HEK293 (cell line): Measurements from ENCODE around the gene OCA2.

Source experiments
- CTCF ChIA-PET: fragments of 350-600 bp; formaldehyde crosslinking; extraction: SDS; loops from one replicate; lab custom pipeline; 2021; ENCODE audit warnings: antibody characterized with exemption; lab: Yijun Ruan, JAX
- POLR2A ChIA-PET: fragments of 300-600 bp; formaldehyde crosslinking; extraction: SDS; loops from one replicate; lab custom pipeline; 2020; ENCODE audit warnings: antibody characterized with exemption, inconsistent platforms; lab: Yijun Ruan, JAX
- H3K27ac ChIP-seq: fragments of 200-500 bp; sonication (Bioruptor generic); 2 replicates; pipeline ENCODE4 v1.5.1; 2014; ENCODE audit warnings: low read depth, low read length, control low read depth, inconsistent platforms; ENCODE audit errors: extremely low read depth
- H3K36me3 ChIP-seq, 2 experiments: fragments of 200-500 bp in 1 of 2; sonication (Bioruptor generic) in 1 of 2; 1 replicate in 1 of 2; 2 replicates in 1 of 2; pipeline ENCODE4 v1.5.1; 2014 to 2017; ENCODE audit warnings: inconsistent platforms in 2 of 2, low read length in 2 of 2; ENCODE audit not compliant: control insufficient read depth in 2 of 2, insufficient read depth in 1 of 2
- H3K4me1 ChIP-seq: fragments of 200-500 bp; sonication (Bioruptor generic); 2 replicates; pipeline ENCODE4 v1.5.1; 2014; ENCODE audit warnings: mild to moderate bottlenecking, low read length, inconsistent platforms; ENCODE audit not compliant: control insufficient read depth, insufficient read depth
- H3K4me3 ChIP-seq: 2 replicates; pipeline ENCODE4 v1.5.1; 2011; ENCODE audit warnings: low read depth, mild to moderate bottlenecking, control low read depth, low read length, moderate library complexity
- H3K9me3 ChIP-seq: fragments of 200-500 bp; sonication (Bioruptor generic); 2 replicates; pipeline ENCODE4 v1.5.1; 2014; ENCODE audit warnings: low read depth, low read length, inconsistent platforms; ENCODE audit not compliant: control insufficient read depth, insufficient read depth
- BCL11A ChIP-seq: fragments of 450-650 bp; formaldehyde crosslinking; IDR thresholded peaks from 2 replicates; pipeline ENCODE4 v1.5.1; 2016; ENCODE audit warnings: low read depth, missing biosample characterization, missing genetic modification characterization
- BCL6B ChIP-seq: fragments of 450-650 bp; formaldehyde crosslinking; IDR thresholded peaks from 2 replicates; pipeline ENCODE4 v1.5.1; 2017; ENCODE audit warnings: missing biosample characterization, missing genetic modification characterization
- KLF9 ChIP-seq: fragments of 450-650 bp; formaldehyde crosslinking; IDR thresholded peaks from 2 replicates; pipeline ENCODE4 v1.5.1; 2016; ENCODE audit warnings: missing biosample characterization, missing genetic modification characterization, low read depth
- PRDM10 ChIP-seq: fragments of 450-650 bp; formaldehyde crosslinking; IDR thresholded peaks from 2 replicates; pipeline ENCODE4 v1.5.1; 2016; ENCODE audit warnings: missing biosample characterization, missing genetic modification characterization
- SCRT2 ChIP-seq: fragments of 450-650 bp; formaldehyde crosslinking; IDR thresholded peaks from 2 replicates; pipeline ENCODE4 v1.5.1; 2016; ENCODE audit warnings: missing biosample characterization, missing genetic modification characterization
- ZBTB21 ChIP-seq: fragments of 450-650 bp; formaldehyde crosslinking; IDR thresholded peaks from 2 replicates; pipeline ENCODE4 v1.5.1; 2017; ENCODE audit warnings: missing biosample characterization, missing genetic modification characterization
- ZFP37 ChIP-seq: fragments of 450-650 bp; formaldehyde crosslinking; IDR thresholded peaks from 2 replicates; pipeline ENCODE4 v1.5.1; 2016; ENCODE audit warnings: missing biosample characterization, missing genetic modification characterization
- ZNF174 ChIP-seq: fragments of 450-650 bp; formaldehyde crosslinking; IDR thresholded peaks from 2 replicates; pipeline ENCODE4 v1.5.0; 2017; ENCODE audit warnings: missing biosample characterization, mild to moderate bottlenecking, missing genetic modification characterization
- ZNF2 ChIP-seq: fragments of 450-650 bp; formaldehyde crosslinking; IDR thresholded peaks from 2 replicates; pipeline ENCODE4 v1.5.1; 2016; ENCODE audit warnings: missing biosample characterization, missing genetic modification characterization
- ZNF211 ChIP-seq: fragments of 450-650 bp; formaldehyde crosslinking; IDR thresholded peaks from 2 replicates; pipeline ENCODE4 v1.5.1; 2016; ENCODE audit warnings: low read depth, missing biosample characterization, missing genetic modification characterization
- ZNF24 ChIP-seq: fragments of 450-650 bp; formaldehyde crosslinking; IDR thresholded peaks from 2 replicates; pipeline ENCODE4 v1.5.1; 2016; ENCODE audit warnings: missing biosample characterization, missing genetic modification characterization
- ZNF248 ChIP-seq: fragments of 450-650 bp; formaldehyde crosslinking; IDR thresholded peaks from 2 replicates; pipeline ENCODE4 v1.5.1; 2017; ENCODE audit warnings: missing biosample characterization, missing genetic modification characterization
- ZNF423 ChIP-seq: fragments of 450-650 bp; formaldehyde crosslinking; IDR thresholded peaks from 2 replicates; pipeline ENCODE4 v1.5.1; 2016; ENCODE audit warnings: missing biosample characterization, missing genetic modification characterization
- ZNF510 ChIP-seq: fragments of 450-650 bp; formaldehyde crosslinking; IDR thresholded peaks from 2 replicates; pipeline ENCODE4 v1.5.1; 2018; ENCODE audit warnings: mild to moderate bottlenecking, missing genetic modification characterization, missing biosample characterization; ENCODE audit not compliant: insufficient replicate concordance
- ZNF624 ChIP-seq: fragments of 450-650 bp; formaldehyde crosslinking; IDR thresholded peaks from 2 replicates; pipeline ENCODE4 v1.5.1; 2017; ENCODE audit warnings: missing biosample characterization, missing genetic modification characterization
- ZNF785 ChIP-seq: fragments of 450-650 bp; formaldehyde crosslinking; IDR thresholded peaks from 2 replicates; pipeline ENCODE4 v1.5.1; 2016; ENCODE audit warnings: missing biosample characterization, missing genetic modification characterization
- ZSCAN23 ChIP-seq: fragments of 450-650 bp; formaldehyde crosslinking; IDR thresholded peaks from 2 replicates; pipeline ENCODE4 v1.5.1; 2016; ENCODE audit warnings: missing biosample characterization, missing genetic modification characterization
- TF ChIP-seq, protein P1 (sequence below): fragments of 450-650 bp; formaldehyde crosslinking; IDR thresholded peaks from 2 replicates; pipeline ENCODE4 v1.5.0; 2017; ENCODE audit warnings: missing biosample characterization, missing genetic modification characterization, borderline replicate concordance
- TF ChIP-seq, protein P2 (sequence below): fragments of 450-650 bp; formaldehyde crosslinking; conservative IDR thresholded peaks from 2 replicates; pipeline ENCODE4 v1.5.1; 2016; ENCODE audit warnings: low read depth, missing biosample characterization, missing genetic modification characterization

Gene OCA2

DNA sequence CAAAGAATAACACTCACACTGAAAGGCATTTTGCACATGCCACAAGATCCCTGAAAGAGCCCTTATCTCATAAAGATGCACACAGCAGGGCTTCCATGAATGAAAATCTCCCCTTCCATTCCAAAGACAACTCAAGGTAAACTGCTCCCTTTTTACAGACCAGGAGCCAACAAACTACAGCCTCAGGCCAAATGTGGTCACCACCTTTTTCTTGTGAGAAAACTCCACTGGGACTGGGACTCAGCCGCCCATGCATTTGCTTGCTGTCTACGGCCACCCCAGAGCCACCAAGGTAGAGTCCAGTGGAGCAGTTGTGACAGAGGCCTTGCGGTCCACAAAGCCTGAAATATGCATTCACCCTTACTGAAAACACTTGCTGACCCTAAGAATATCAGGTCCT lies 334.8 kb downstream of the OCA2 start:
- ChIA-PET CTCF (no interaction called here), POLR2A (no interaction called here)
- H3K9me3 ChIP-seq: no peaks in the 10 kb centered on the region
- H3K4me1 ChIP-seq: no peaks in the 10 kb centered on the region
- TF ChIP-seq ZSCAN23 (tag by site-specific recombination) (no peak), ZBTB21 (tag by site-specific recombination) (no peak), ZFP37 (tag by site-specific recombination) (no peak), ZNF510 (tag by site-specific recombination) (no peak), ZNF785 (tag by site-specific recombination) (no peak), ZNF624 (tag by site-specific recombination) (no peak), BCL6B (no peak), KLF9 (tag by site-specific recombination) (no peak), ZNF423 (tag by site-specific recombination) (no peak), ZNF24 (tag by site-specific recombination) (no peak)
- TF ChIP-seq, protein P1, sequence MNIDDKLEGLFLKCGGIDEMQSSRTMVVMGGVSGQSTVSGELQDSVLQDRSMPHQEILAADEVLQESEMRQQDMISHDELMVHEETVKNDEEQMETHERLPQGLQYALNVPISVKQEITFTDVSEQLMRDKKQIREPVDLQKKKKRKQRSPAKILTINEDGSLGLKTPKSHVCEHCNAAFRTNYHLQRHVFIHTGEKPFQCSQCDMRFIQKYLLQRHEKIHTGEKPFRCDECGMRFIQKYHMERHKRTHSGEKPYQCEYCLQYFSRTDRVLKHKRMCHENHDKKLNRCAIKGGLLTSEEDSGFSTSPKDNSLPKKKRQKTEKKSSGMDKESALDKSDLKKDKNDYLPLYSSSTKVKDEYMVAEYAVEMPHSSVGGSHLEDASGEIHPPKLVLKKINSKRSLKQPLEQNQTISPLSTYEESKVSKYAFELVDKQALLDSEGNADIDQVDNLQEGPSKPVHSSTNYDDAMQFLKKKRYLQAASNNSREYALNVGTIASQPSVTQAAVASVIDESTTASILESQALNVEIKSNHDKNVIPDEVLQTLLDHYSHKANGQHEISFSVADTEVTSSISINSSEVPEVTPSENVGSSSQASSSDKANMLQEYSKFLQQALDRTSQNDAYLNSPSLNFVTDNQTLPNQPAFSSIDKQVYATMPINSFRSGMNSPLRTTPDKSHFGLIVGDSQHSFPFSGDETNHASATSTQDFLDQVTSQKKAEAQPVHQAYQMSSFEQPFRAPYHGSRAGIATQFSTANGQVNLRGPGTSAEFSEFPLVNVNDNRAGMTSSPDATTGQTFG (tag by site-specific recombination): no peak
- no peak overlapping the region for H3K4me3 ChIP-seq
- no peaks in the 10 kb centered on the region for H3K36me3 ChIP-seq
- no peak overlapping the region for H3K27ac ChIP-seq

GRCh38 chr15:27763514-27763913 lies 335.6 kb downstream of the OCA2 start:
- POLR2A ChIA-PET: no interaction called here
- no peaks in the 10 kb centered on the region for H3K4me1 ChIP-seq
- H3K4me3 ChIP-seq: no peak overlapping the region
- CTCF ChIA-PET: no interaction called here
- no peaks in the 10 kb centered on the region for H3K36me3 ChIP-seq
- no peaks in the 10 kb centered on the region for H3K9me3 ChIP-seq
- TF ChIP-seq ZNF174 (tag by site-specific recombination) (no peak), SCRT2 (tag by site-specific recombination) (no peak), BCL11A (no peak), ZNF2 (no peak)
- TF ChIP-seq, protein P2, sequence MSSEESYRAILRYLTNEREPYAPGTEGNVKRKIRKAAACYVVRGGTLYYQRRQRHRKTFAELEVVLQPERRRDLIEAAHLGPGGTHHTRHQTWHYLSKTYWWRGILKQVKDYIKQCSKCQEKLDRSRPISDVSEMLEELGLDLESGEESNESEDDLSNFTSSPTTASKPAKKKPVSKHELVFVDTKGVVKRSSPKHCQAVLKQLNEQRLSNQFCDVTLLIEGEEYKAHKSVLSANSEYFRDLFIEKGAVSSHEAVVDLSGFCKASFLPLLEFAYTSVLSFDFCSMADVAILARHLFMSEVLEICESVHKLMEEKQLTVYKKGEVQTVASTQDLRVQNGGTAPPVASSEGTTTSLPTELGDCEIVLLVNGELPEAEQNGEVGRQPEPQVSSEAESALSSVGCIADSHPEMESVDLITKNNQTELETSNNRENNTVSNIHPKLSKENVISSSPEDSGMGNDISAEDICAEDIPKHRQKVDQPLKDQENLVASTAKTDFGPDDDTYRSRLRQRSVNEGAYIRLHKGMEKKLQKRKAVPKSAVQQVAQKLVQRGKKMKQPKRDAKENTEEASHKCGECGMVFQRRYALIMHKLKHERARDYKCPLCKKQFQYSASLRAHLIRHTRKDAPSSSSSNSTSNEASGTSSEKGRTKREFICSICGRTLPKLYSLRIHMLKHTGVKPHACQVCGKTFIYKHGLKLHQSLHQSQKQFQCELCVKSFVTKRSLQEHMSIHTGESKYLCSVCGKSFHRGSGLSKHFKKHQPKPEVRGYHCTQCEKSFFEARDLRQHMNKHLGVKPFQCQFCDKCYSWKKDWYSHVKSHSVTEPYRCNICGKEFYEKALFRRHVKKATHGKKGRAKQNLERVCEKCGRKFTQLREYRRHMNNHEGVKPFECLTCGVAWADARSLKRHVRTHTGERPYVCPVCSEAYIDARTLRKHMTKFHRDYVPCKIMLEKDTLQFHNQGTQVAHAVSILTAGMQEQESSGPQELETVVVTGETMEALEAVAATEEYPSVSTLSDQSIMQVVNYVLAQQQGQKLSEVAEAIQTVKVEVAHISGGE (tag by site-specific recombination): no peak
- H3K27ac ChIP-seq: no peak overlapping the region

DNA sequence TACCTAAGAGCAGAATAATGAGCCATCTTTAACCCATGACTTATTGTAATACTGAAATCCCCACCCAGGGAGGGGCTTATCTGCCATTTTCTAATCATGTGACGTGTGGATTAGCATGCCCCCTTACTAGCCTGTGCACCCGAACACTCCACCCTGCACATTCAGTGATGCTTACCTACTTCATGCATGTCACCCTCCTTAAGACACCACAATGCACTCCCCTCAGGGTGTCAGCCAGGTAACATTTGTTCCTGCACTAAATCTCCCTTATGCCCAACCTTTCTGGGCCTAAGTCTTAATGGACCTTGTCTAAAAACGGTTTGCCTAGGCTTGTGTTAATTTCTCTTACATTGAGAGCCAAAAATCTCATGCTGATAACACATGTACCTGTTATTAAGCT lies 336.6 kb downstream of the OCA2 start:
- H3K27ac ChIP-seq: no peak overlapping the region
- CTCF ChIA-PET: interaction anchor here (0.6 kb wide), 1 partner anchor 324 kb away, joined by 3 read pairs; no protein-coding TSS in a partner anchor
- POLR2A ChIA-PET: no interaction called here
- H3K9me3 ChIP-seq: no peaks in the 10 kb centered on the region
- H3K4me3 ChIP-seq: no peak overlapping the region
- H3K36me3 ChIP-seq: no peaks in the 10 kb centered on the region
- H3K4me1 ChIP-seq: no peaks in the 10 kb centered on the region
- TF ChIP-seq PRDM10 (tag by site-specific recombination) (no peak), ZNF211 (tag by site-specific recombination) (no peak), ZNF248 (tag by site-specific recombination) (no peak)
